ENCODE measurements around the gene SCRN1. TPM values are rescaled to one million over a fixed set of nuclear protein-coding genes. Genes with fewer than 3 reads are reported as not detected.

SCRN1 gene
- total RNA-seq: 100 to 1,000 TPM in 1 of 2 donors, 10 to 100 TPM in 1; 78.2 to 144 TPM
- 100 to 1,000 TPM; 150 to 185 TPM for polyA plus RNA-seq (ENCODE audit: insufficient read length in 2 of 2)
- long read RNA-seq, donor 1, full-length matches to known transcripts: 47 of 53 reads
- long read RNA-seq, donor 1, partial matches to known transcripts: 6 of 53 reads
- long read RNA-seq, donor 1, other reads (novel, unspliced or antisense): 0 of 53 reads
- long read RNA-seq, donor 2, full-length matches to known transcripts: 24 of 24 reads
- long read RNA-seq, donor 2, partial matches to known transcripts: 0 of 24 reads
- long read RNA-seq, donor 2, other reads (novel, unspliced or antisense): 0 of 24 reads
- long read RNA-seq, donor 3, full-length matches to known transcripts: 31 of 37 reads
- long read RNA-seq, donor 3, partial matches to known transcripts: 6 of 37 reads
- long read RNA-seq, donor 3, other reads (novel, unspliced or antisense): 0 of 37 reads
- long read RNA-seq, donor 4, full-length matches to known transcripts: 7 of 7 reads
- long read RNA-seq, donor 4, partial matches to known transcripts: 0 of 7 reads
- long read RNA-seq, donor 4, other reads (novel, unspliced or antisense): 0 of 7 reads

DNA sequence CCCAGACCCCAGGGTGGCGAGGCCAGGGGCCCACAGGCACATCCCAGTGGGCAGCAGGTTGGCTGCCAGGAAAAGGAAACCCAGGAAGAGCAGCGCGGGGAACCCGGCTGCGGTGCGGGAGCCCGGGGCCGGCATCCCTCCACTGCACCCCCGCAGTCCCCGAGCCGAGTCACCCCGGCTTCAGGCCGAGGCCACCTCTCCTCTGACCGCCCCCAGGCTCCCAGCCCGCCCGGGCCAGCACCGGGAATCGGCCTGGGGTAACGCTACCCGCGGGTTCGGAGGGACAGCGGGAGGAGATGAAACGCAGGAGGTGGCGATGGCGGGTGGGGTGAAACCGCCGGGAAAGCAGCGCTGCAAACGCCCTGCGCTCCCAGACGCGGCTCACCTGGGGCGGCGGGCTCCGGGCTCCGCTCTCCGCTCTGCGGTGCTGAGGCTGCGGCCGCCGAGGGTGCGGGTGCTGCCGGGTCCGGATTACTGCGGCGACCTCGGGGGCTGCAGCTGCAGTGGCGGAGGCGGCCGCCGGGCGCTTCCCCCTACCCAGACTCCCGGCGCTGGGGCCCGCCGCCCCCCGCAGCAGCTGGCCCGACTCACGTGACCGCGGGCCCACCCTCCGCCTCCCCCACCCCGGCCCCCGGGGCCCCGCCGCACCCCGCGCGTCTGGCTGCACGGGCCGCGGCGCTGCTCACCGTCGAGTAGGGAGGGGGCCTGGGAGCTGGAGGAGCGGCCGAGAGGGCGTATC, at the start of gene SCRN1:
TSS of gene SCRN1 (minus strand) at position 545 of the 739 bp plus-strand sequence. CDS start 20,734 bp downstream, outside the sequence.
- under 1% methylated on average over 69 of the region's 79 CpGs for WGBS (ENCODE audit: insufficient coverage)

GRCh38 chr7:30038196-30038980, 48.8 kb upstream of the SCRN1 start:
- H3K27ac ChIP-seq (ENCODE audit: low read depth, low read length): no peak overlapping the region
- H3K9me3 ChIP-seq (ENCODE audit: control insufficient read depth, insufficient read depth, low read length): no peaks in the 10 kb centered on the region
- H3K27me3 ChIP-seq (ENCODE audit: control insufficient read depth, insufficient read depth, low read length): no peaks in the 10 kb centered on the region
- H3K4me3 ChIP-seq (ENCODE audit: low read depth, low read length): no peak overlapping the region
- DNase-seq (ENCODE audit: low read depth in 4 of 6, low spot score in 6 of 6): no peak
- no peaks in the 10 kb centered on the region for H3K4me1 ChIP-seq (ENCODE audit: control insufficient read depth, insufficient read depth, low read length)
- 89% methylated on average over 1 of the region's 3 CpGs for WGBS (ENCODE audit: insufficient coverage)
- H3K36me3 ChIP-seq (ENCODE audit: control insufficient read depth, insufficient read depth, low read length): peaks cover 2% of the 10 kb centered on the region

More for the DNA sequence above, at the start of gene SCRN1:
- Histone ChIP-seq H3K27me3 (ENCODE audit: control insufficient read depth, insufficient read depth, low read length) (no peaks in the 10 kb centered on the region), H3K9me3 (ENCODE audit: control insufficient read depth, insufficient read depth, low read length) (peaks cover 3% of the 10 kb centered on the region), H3K4me3 (ENCODE audit: low read depth, low read length) (peak within 1 kb of the TSS; percentile 87), H3K27ac (ENCODE audit: low read depth, low read length) (peak within 1 kb of the TSS; percentile 82), H3K36me3 (ENCODE audit: control insufficient read depth, insufficient read depth, low read length) (no peaks in the 10 kb centered on the region), H3K4me1 (ENCODE audit: control insufficient read depth, insufficient read depth, low read length) (peaks cover 10% of the 10 kb centered on the region)
- DNase-seq (ENCODE audit: low read depth in 4 of 6, low spot score in 6 of 6): peak in 2 of 6 donors; percentile 84 to 85

- Histone ChIP-seq H3K4me1 (ENCODE audit: control insufficient read depth, insufficient read depth, low read length) (no peaks in the 10 kb centered on the region), H3K27ac (ENCODE audit: low read depth, low read length) (no peak overlapping the region), H3K36me3 (ENCODE audit: control insufficient read depth, insufficient read depth, low read length) (peaks cover 2% of the 10 kb centered on the region), H3K9me3 (ENCODE audit: control insufficient read depth, insufficient read depth, low read length) (no peaks in the 10 kb centered on the region), H3K27me3 (ENCODE audit: control insufficient read depth, insufficient read depth, low read length) (no peaks in the 10 kb centered on the region), H3K4me3 (ENCODE audit: low read depth, low read length) (no peak overlapping the region)
- WGBS (ENCODE audit: insufficient coverage): 77% methylated on average over 1 of the region's 2 CpGs
- DNase-seq (ENCODE audit: low read depth in 4 of 6, low spot score in 6 of 6): no peak
Observed at GRCh38 chr7:30036220-30036619, 46.6 kb upstream of the SCRN1 start.

GRCh38 chr7:30034501-30034900, 44.9 kb upstream of the SCRN1 start:
- no peaks in the 10 kb centered on the region for H3K27me3 ChIP-seq (ENCODE audit: control insufficient read depth, insufficient read depth, low read length)
- H3K9me3 ChIP-seq (ENCODE audit: control insufficient read depth, insufficient read depth, low read length): no peaks in the 10 kb centered on the region
- no peak overlapping the region for H3K27ac ChIP-seq (ENCODE audit: low read depth, low read length)
- H3K4me3 ChIP-seq (ENCODE audit: low read depth, low read length): no peak overlapping the region
- DNase-seq (ENCODE audit: low read depth in 4 of 6, low spot score in 6 of 6): no peak
- H3K36me3 ChIP-seq (ENCODE audit: control insufficient read depth, insufficient read depth, low read length): peaks cover 2% of the 10 kb centered on the region
- WGBS (ENCODE audit: insufficient coverage): 100% methylated on average over 1 of the region's 3 CpGs
- H3K4me1 ChIP-seq (ENCODE audit: control insufficient read depth, insufficient read depth, low read length): no peaks in the 10 kb centered on the region

DNA sequence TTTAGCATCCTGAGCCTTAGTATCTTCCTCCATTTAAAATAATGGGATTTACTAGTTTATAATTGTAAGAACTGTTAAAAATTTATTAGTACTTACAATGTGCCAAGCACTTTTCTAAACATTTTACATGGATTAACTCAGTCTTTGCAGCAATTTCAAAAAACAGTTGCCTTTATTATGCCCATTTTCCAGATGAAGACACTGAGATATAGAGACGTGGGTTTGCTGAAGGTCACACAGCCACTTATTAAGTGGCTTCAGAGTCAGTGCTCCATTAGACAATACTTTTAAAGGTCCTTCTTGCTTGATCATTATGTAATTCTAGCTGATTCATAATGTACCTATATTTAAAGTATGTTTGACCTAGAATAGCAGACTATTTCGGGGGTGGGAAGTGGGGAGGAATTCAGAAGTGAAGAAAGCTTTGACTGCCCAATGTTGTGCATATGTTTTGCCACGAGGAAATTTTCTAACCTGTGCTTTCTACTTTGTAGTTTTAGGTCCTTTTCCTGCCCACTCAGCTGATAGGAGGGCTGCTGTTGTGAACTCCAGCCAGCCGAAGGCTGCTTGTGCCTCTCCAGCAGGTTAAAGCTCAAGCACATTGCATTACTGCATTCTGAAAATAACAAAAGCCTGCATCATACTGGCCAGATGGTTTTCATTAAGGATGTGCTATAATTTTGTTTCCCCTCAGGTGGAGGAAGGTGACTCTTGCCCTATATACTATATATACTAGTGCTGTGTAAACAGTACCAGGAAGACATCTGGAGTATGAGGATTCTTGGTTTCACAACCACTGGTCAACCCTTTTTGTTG, 42.9 kb upstream of the SCRN1 start:
- Histone ChIP-seq H3K27me3 (ENCODE audit: control insufficient read depth, insufficient read depth, low read length) (no peaks in the 10 kb centered on the region), H3K4me3 (ENCODE audit: low read depth, low read length) (no peak overlapping the region), H3K9me3 (ENCODE audit: control insufficient read depth, insufficient read depth, low read length) (no peaks in the 10 kb centered on the region), H3K4me1 (ENCODE audit: control insufficient read depth, insufficient read depth, low read length) (no peaks in the 10 kb centered on the region), H3K27ac (ENCODE audit: low read depth, low read length) (no peak overlapping the region), H3K36me3 (ENCODE audit: control insufficient read depth, insufficient read depth, low read length) (peaks cover 2% of the 10 kb centered on the region)
- 38% methylated on average over 1 of the region's 4 CpGs for WGBS (ENCODE audit: insufficient coverage)
- DNase-seq (ENCODE audit: low read depth in 4 of 6, low spot score in 6 of 6): no peak

DNA sequence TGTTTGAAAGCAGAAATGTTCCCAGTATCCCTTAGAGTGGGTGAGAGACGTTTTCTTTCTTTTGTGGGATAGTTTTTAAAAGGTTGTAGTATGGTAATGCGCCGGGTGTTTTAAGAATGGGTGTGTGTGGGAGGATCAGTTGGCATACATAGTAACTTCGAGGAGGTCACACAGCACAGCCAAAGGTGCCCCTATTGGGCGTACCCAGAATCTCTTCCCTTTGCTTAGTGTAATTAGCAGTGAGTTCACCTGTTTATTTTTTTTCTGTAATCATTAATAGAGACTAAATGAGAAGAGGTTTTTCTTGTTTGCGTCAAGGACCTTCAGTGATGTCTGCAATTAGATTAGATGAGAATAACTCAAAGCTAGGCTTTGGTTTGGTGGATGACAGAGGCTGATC, 40.1 kb upstream of the SCRN1 start:
- Histone ChIP-seq H3K36me3 (ENCODE audit: control insufficient read depth, insufficient read depth, low read length) (peaks cover 2% of the 10 kb centered on the region), H3K27ac (ENCODE audit: low read depth, low read length) (peak overlapping the region; percentile 89), H3K4me3 (ENCODE audit: low read depth, low read length) (peak overlapping the region; percentile 87), H3K27me3 (ENCODE audit: control insufficient read depth, insufficient read depth, low read length) (no peaks in the 10 kb centered on the region), H3K4me1 (ENCODE audit: control insufficient read depth, insufficient read depth, low read length) (no peaks in the 10 kb centered on the region), H3K9me3 (ENCODE audit: control insufficient read depth, insufficient read depth, low read length) (no peaks in the 10 kb centered on the region)
- 18% methylated on average over 4 of the region's 6 CpGs for WGBS (ENCODE audit: insufficient coverage)
- peak in 2 of 6 donors; percentile 13 to 24 for DNase-seq (ENCODE audit: low read depth in 4 of 6, low spot score in 6 of 6)

DNA sequence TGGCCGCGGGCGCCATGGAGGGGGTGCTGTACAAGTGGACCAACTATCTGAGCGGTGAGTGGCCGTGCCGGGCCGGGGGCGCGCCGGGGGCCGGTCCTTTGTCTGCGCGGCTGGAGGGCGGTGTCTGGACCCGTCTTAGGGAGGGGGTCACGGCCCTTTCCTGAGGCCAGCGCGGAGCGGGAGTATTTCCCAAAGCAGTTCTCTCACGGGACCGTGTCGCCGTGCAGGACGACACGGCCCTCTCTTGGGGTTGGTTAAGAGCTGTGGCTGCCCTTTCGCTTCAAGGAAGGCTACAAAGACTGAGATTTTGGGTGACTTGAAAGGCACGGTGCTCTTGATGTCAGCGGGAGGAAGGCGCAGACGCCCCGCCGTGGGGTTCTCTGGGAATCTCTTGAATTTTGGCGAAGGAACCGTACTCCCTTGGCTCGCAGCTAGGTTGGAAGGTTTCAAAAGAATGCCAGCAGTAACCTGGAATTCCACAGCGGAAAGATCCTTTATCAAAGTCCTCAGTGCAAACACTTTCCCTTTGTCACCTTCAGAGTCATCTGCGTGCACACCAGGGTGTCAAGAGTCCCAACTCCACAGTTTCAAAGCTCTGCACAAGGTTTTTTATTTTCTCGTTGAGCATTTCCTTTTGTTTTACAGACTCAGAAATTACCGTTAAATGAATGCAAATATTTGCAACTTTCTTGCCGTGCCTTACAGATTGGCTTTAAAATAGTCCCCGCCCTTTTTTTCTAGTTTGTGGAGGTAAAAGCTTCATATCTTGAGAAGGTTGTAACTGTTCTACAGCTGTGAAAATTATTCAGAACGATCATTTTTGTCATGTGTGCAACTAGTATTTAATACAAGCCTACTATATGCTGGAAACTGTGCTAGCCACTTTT, 39.4 kb upstream of the SCRN1 start:
- peak in 5 of 6 donors; percentile 31 to 80 (median 56) for DNase-seq (ENCODE audit: low read depth in 4 of 6, low spot score in 6 of 6)
- Histone ChIP-seq H3K36me3 (ENCODE audit: control insufficient read depth, insufficient read depth, low read length) (no peaks in the 10 kb centered on the region), H3K27me3 (ENCODE audit: control insufficient read depth, insufficient read depth, low read length) (no peaks in the 10 kb centered on the region), H3K27ac (ENCODE audit: low read depth, low read length) (peak overlapping the region; percentile 89), H3K4me1 (ENCODE audit: control insufficient read depth, insufficient read depth, low read length) (no peaks in the 10 kb centered on the region), H3K9me3 (ENCODE audit: control insufficient read depth, insufficient read depth, low read length) (no peaks in the 10 kb centered on the region), H3K4me3 (ENCODE audit: low read depth, low read length) (peak overlapping the region; percentile 87)
- 0% methylated on average over 37 of the region's 42 CpGs for WGBS (ENCODE audit: insufficient coverage)

DNA sequence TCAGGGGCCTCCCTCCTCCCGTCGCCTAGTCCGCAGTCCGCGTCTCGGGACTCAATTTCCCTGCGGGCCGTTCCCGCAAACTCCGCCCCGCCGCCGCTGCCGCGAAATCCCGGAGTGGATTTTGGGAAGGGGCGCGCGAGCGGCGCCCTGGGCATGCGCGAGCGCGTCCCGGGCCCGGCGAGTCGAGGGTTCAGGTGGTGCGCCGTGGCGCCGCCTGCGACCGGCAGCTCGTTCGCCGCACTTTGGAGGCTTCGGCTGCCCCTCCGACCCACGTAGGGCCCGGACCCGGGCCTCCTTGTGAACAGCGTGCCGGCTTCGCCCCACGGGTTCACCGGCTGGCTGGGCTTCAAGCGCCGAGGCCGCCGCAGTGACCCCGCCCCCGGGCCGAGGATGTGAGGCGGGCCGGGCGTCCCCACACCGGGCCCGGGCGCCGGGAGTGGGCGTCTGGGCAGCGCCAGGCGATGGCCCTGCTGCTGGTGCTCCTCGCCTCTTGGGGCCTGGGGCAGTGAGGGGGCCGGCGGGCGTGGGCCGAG, 38.7 kb upstream of the SCRN1 start, which contains the start of gene PLEKHA8:
TSS of gene PLEKHA8 (plus strand) at position 197 of the 533 bp plus-strand sequence. CDS start 351 bp downstream, outside the sequence.
- H3K36me3 ChIP-seq (ENCODE audit: control insufficient read depth, insufficient read depth, low read length): no peaks in the 10 kb centered on the region
- H3K27ac ChIP-seq (ENCODE audit: low read depth, low read length): peak within 1 kb of the TSS; percentile 89
- H3K27me3 ChIP-seq (ENCODE audit: control insufficient read depth, insufficient read depth, low read length): no peaks in the 10 kb centered on the region
- 0% methylated on average over 70 of the region's 70 CpGs for WGBS (ENCODE audit: insufficient coverage)
- no peaks in the 10 kb centered on the region for H3K9me3 ChIP-seq (ENCODE audit: control insufficient read depth, insufficient read depth, low read length)
- no peaks in the 10 kb centered on the region for H3K4me1 ChIP-seq (ENCODE audit: control insufficient read depth, insufficient read depth, low read length)
- peak; percentile 82 to 98 (median 90) for DNase-seq (ENCODE audit: low read depth in 4 of 6, low spot score in 6 of 6)
- H3K4me3 ChIP-seq (ENCODE audit: low read depth, low read length): peak within 1 kb of the TSS; percentile 87
